ENCODE measurements around the gene LCN10.

DNA sequence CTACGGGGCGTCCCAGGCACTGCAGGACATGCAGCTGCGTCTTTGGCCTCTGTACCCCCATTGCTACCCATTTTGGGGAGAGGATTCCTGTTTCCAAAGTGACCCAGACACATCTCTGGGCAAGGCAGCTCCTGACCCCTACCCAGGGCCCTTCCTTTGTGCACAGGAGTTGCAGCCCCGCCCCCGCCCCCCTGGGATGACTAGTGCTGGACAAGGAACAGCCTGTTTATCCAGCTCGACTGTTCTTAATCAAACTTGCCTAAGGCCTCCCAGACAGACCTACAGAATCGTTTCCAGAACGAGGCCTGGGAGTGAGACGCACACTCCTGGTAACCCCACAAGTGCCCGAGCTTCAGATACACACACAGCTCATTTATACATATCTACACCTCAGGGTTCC lies 17.1 kb downstream of the LCN10 start:
- TF ChIP-seq, protein P1, sequence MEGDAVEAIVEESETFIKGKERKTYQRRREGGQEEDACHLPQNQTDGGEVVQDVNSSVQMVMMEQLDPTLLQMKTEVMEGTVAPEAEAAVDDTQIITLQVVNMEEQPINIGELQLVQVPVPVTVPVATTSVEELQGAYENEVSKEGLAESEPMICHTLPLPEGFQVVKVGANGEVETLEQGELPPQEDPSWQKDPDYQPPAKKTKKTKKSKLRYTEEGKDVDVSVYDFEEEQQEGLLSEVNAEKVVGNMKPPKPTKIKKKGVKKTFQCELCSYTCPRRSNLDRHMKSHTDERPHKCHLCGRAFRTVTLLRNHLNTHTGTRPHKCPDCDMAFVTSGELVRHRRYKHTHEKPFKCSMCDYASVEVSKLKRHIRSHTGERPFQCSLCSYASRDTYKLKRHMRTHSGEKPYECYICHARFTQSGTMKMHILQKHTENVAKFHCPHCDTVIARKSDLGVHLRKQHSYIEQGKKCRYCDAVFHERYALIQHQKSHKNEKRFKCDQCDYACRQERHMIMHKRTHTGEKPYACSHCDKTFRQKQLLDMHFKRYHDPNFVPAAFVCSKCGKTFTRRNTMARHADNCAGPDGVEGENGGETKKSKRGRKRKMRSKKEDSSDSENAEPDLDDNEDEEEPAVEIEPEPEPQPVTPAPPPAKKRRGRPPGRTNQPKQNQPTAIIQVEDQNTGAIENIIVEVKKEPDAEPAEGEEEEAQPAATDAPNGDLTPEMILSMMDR (IDR thresholded peaks at IDR 0.05; ENCODE audit: poor library complexity): no peak
- TF ChIP-seq EZH2 (IDR thresholded peaks at IDR 0.05; ENCODE audit: borderline replicate concordance) (no peak), EZH2phosphoT487 (IDR thresholded peaks at IDR 0.05; ENCODE audit: low read depth, severe bottlenecking, unreplicated experiment) (no peak)

Data from hepatocyte (in vitro differentiated cells).